ENCODE results near the gene NUB1. TPM values are rescaled to one million over a fixed set of nuclear protein-coding genes. Genes with fewer than 3 reads are reported as not detected.

Gene NUB1
- total RNA-seq, 1 donor from 2014 or later: 47.5 TPM

DNA sequence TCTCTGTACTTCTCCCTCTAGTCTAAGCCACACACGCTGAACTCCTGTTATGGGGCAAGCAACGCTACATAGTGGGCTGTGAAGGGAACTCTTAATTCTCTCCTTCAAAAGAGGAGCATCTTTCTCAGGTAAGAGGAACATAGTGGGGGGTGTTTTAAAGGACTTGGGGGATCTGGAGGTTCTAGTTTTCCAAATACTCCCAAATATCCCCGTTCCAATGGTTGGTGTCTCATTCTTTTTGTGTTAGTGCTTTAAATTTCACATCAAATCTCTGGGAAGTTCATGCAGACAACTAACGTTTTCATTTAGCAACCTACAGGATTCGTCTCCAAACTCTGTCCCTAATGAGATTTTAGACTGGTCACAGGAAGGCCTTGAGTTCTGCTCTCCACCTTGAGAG lies 80.6 kb downstream of the NUB1 start:
- Mint-ChIP-seq H3K27me3 (peaks cover 23% of the 10 kb centered on the region), H3K27ac (no peak overlapping the region), H3K36me3 (ENCODE audit: low read depth) (peaks cover 4% of the 10 kb centered on the region), H3K4me1 (no peaks in the 10 kb centered on the region), H3K9me3 (peaks cover 25% of the 10 kb centered on the region), H3K4me3 (no peak overlapping the region)
- no peak for TF ChIP-seq CTCF (IDR thresholded peaks at IDR 0.05)
- CTCF ChIA-PET: no interaction called here
- ATAC-seq (ENCODE audit: low read depth) (no peak), DNase-seq (no peak)
- intact Hi-C loops (cut with micrococcal nuclease): no loop called here
- POLR2A ChIA-PET: no interaction called here

DNA sequence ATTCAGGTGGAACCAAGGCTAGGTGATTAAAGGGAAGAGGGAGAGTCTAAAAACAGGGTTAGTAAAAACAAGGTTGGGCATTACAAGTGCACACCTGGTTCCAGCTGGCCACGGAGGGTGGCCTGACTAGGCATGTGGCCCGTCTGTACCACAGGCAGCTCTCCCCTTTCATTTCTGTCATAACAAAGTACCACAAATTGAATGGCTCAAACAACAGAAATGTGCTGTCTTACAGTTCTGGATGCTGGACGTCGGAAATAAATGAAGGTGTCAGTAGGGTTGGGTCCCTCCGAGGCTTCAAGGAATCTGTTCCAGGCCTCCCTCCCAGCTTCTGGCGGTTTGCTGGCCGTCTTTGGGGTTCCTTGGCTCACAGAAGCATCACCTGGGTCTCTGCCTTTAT lies 81.6 kb downstream of the NUB1 start:
- CTCF ChIA-PET: no interaction called here
- Mint-ChIP-seq H3K36me3 (ENCODE audit: low read depth) (peaks cover 4% of the 10 kb centered on the region), H3K4me3 (no peak overlapping the region), H3K27me3 (peaks cover 27% of the 10 kb centered on the region), H3K9me3 (peaks cover 22% of the 10 kb centered on the region), H3K27ac (no peak overlapping the region), H3K4me1 (no peaks in the 10 kb centered on the region)
- no peak for DNase-seq
- POLR2A ChIA-PET: no interaction called here
- intact Hi-C loops (cut with micrococcal nuclease): no loop called here
- TF ChIP-seq CTCF (IDR thresholded peaks at IDR 0.05): no peak
- ATAC-seq (ENCODE audit: low read depth): no peak

DNA sequence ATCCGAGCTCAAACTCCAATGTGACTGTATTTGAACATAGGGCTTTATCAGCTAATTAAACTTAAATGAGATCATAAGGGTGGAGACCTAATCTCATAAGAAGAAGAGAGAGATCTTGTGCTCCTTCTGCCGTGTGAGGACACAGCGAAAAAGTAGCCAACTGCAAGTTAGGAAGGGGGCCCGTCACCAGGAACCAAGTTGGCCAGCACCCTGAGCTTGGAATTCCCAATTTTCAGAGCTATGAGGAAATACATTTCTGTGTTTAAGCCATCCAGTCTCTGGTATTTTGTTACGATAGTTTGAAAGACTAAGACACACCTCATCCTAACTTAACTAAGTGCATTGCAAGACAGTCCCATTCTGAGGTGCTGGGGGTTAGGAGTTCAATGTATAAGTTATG lies 82.3 kb downstream of the NUB1 start:
- H3K9me3 Mint-ChIP-seq: peaks cover 20% of the 10 kb centered on the region
- no peak overlapping the region for H3K27ac Mint-ChIP-seq
- H3K27me3 Mint-ChIP-seq: peaks cover 28% of the 10 kb centered on the region
- intact Hi-C loops (cut with micrococcal nuclease): no loop called here
- CTCF ChIA-PET: no interaction called here
- H3K36me3 Mint-ChIP-seq (ENCODE audit: low read depth): peaks cover 4% of the 10 kb centered on the region
- POLR2A ChIA-PET: no interaction called here
- no peak for DNase-seq
- H3K4me1 Mint-ChIP-seq: no peaks in the 10 kb centered on the region
- no peak overlapping the region for H3K4me3 Mint-ChIP-seq
- no peak for TF ChIP-seq CTCF (IDR thresholded peaks at IDR 0.05)
- no peak for ATAC-seq (ENCODE audit: low read depth)

GRCh38 chr7:151424799-151425198 lies 83.2 kb downstream of the NUB1 start:
- Mint-ChIP-seq H3K4me3 (no peak overlapping the region), H3K27me3 (peaks cover 28% of the 10 kb centered on the region), H3K27ac (no peak overlapping the region), H3K36me3 (ENCODE audit: low read depth) (peaks cover 4% of the 10 kb centered on the region), H3K4me1 (peaks cover 4% of the 10 kb centered on the region), H3K9me3 (peaks cover 20% of the 10 kb centered on the region)
- DNase-seq (no peak), ATAC-seq (ENCODE audit: low read depth) (no peak)
- intact Hi-C loops (cut with micrococcal nuclease): no loop called here
- no peak for TF ChIP-seq CTCF (IDR thresholded peaks at IDR 0.05)
- ChIA-PET CTCF (no interaction called here), POLR2A (no interaction called here)

DNA sequence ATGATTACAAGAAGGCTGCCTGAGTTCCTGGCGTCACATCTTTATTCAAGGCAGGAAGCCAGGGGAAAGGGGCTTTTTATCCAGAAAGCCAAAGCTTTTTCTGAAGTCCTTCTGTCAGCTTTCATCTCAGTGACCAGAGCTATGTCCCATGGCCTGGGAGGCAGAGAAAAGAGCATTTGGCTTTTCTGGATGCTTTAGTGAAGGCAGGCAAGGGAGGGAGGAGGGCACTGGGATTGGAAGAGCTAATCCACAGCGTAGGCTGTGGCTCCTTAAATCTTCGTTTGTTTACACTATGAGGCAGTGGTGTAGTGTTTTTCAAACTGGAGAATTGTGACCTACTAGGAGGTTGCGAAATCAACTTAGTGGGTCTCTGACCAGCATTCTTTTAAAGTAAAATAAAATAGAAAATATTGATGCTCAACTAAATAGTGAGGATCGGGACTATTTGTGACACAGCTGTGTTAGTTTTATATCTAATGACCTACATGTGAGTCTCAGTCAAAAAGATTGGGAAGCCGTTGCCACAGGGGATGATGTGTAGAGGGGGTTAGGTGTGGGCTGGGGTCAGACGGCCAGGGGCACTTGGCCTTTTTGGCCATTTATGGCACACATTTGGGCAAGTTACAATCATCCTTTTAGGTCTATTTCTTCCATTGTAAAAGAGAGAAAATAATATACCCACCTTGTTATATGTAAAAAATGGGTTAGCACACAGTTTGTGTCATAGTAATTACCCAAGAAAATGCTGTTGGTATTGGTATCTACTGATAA lies 84.2 kb downstream of the NUB1 start:
- no peak for TF ChIP-seq CTCF (IDR thresholded peaks at IDR 0.05)
- no peaks in the 10 kb centered on the region for H3K36me3 Mint-ChIP-seq (ENCODE audit: low read depth)
- intact Hi-C loops (cut with micrococcal nuclease): no loop called here
- no peak overlapping the region for H3K4me3 Mint-ChIP-seq
- no peak for ATAC-seq (ENCODE audit: low read depth)
- POLR2A ChIA-PET: interaction anchor here (0.8 kb wide), 1 partner anchor 172 kb away, joined by 4 read pairs; no protein-coding TSS in a partner anchor
- peaks cover 7% of the 10 kb centered on the region for H3K4me1 Mint-ChIP-seq
- H3K27me3 Mint-ChIP-seq: peaks cover 22% of the 10 kb centered on the region
- peaks cover 10% of the 10 kb centered on the region for H3K9me3 Mint-ChIP-seq
- no peak overlapping the region for H3K27ac Mint-ChIP-seq
- no peak for DNase-seq
- CTCF ChIA-PET: no interaction called here
